HG02642 (cell line): ENCODE data around the gene ADAP1.
"Not testable (repeated sequence)": the region's sequence is repeated elsewhere in the genome, so short reads cannot be mapped to it uniquely, and the experiment has no call there.

Experiments used
- ATAC-seq: cut with Tn5 transposase; IDR thresholded peaks from one replicate; pipeline ENCODE4 v1.9.1; 2021; ENCODE audit warnings: mild to moderate bottlenecking; ENCODE audit not compliant: unreplicated experiment, poor library complexity

Gene ADAP1

DNA sequence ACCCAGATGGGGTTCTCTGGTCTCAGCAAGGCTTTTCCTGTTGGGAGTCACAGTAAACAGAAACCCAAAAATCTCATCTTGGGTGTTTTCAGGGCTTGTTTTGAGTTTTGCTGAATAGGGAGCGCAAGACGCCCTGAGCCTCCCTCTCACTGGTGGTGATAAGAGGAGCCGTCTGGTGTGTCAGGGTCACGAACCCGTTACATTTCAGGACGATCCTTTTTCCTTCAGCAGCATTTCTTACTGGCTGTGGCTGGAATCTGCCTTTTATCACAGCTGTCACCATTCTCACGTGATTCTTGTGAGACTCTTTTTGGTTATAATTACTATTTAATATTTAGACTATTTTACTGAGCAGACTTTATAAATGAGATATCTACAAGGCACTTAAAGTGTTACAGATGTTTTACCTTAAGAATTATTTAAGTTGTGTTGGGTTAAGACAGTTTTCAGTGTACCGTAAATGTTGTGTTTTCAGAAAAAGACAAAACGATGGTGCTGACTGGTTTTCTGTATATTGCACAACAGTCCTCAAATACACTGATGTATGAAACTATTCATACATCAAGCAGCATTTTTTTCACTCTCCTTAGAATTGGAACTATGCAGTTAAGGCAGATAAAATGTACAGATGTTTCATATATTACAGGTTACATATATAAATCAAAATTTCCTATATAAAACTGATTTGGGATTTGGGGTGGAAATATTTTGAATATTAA lies 80.3 kb downstream of the ADAP1 start:
- no peak for ATAC-seq

DNA sequence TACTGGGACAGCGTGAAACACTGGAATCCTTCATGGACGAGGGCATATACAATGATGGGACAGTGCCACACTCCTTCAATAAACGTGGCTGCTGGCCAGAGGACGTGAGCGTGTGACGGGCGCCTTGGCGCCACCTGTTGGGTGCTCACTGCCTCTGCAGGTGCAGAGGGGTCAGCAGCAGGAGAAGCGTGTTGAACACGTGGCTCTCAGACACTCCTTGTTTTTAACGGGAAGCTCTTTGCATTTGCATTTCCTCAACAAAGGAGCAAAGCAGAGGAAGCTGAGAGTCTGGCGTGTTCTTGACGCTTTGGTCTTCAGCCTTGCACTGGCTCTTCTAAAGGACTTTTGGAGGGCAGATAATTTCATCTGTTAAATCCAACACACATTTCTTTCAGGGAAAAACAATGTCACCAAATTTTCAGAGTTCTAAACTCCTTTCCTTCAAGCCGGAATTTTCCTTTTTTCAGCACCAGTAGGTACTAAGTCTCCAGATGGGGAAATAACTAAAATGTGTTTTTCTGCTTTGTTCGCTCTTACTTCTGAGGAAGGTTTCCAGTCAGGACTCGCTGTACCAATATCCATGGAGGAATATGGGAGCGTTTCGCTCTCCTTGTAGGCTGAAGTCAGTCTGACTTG lies 81.0 kb downstream of the ADAP1 start:
- no peak for ATAC-seq

DNA sequence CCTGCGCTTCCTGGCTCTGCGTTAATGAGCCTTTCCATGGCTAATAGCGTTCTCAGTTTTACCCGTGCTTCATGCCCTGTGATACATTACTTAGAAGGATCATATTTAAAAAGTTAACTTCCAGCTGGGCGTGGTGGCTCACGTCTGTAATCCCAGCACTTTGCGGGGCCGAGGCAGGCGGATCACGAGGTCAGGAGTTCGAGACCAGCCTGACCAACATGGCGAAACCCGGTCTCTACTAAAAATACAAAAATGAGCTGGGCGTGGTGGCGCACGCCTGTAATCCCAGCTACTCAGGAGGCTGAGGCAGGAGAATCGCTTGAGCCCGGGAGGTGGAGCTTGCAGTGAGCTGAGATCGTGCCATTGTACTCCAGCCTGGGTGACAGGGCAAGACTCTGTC lies 81.8 kb downstream of the ADAP1 start:
- not testable (repeated sequence) for ATAC-seq

DNA sequence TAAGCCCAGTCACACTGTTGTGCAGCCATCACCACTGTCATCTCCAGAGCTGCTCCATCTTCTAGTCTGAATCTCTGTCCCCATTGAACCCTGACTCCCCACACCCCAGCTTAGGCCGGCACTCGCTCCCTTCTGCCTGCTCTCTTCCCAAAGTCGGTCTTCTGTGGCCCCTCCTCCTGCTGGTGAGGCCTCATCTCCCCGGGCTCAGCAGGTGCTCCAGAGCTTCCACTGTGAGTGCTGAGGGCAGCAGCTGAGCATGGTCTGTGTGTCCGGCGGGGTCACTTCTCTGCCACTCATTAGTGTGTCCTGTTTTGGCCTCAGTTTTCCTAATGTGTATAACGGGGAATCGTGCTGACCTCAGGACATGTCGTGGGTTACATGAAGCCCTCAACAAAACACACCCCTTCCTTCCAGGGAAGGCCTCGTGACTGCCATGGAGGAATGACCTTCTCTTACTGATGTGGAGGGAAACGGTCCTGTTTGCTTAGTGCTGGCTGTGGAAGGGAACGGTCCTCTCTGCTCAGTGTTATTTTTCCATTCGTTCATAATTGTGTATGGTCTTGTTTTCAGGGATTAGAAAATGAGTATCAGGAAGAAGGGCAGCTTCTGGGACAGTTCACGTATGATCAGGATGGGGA lies 82.5 kb downstream of the ADAP1 start:
- no peak for ATAC-seq

DNA sequence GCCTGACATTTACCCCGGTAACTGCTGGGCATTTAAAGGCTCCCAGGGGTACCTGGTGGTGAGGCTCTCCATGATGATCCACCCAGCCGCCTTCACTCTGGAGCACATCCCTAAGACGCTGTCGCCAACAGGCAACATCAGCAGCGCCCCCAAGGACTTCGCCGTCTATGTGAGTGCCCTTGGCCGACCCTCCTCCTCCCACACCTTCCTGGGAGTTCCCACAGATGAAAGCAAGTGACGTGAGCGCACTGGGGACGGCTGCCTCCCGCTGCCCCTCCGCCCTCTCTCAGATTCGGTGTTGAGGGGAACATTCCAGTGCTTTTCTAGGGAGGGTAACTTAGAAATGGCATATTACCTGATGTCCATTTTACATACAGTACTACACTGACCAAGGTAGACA lies 85.1 kb downstream of the ADAP1 start:
- no peak for ATAC-seq

DNA sequence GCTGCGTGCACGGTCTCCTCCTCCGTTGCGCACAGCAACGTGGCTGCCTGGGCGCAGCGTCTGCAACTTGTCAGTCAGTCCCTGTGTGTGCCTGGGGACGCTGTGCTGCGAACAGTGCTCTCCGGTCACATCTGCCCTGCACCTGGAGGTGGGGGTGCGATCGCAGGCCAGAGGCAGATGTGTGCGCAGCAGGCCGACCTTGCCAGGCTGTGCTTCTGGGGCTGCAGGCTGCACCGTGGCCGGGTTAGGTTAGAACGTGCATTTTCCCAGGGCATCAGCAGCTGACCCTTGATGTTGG lies 86.3 kb downstream of the ADAP1 start:
- no peak for ATAC-seq

DNA sequence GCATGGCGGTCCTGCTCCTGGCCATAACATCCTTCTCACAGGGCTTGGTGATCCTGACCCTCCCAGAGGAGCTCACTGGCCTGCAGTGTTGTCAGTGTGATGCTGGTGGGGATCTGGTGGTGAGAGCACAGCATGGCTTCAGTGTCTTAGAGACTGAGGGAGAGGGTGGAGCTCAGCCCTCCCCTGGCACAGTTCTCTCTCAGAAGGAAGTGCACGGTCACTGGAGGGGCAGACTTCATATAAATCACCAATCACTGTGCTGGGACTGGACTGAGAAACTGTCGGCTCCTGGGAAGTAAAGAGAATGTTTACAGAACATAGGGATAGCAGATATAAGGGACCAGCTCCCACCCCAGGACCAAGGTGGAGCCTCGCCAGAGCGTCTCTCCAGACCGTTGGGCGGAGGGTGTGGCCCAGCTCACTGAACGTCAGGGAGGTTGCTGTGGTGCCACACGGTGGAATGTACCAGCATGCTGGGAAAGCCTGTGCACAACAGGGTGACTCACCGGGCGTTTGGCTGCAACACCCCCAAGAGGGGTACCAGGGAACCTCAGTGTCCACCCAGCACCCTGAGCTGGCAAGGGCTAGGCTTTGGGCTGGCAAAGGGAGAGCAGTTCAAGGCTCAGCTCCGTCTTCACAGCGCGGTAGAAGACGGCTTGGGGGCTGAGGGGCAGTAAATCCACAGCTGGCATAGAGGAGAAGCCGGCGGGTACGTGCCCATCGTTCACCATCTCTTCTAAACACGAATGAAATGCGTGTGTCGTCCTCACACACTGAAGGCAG lies 86.9 kb downstream of the ADAP1 start:
- ATAC-seq = no peak

DNA sequence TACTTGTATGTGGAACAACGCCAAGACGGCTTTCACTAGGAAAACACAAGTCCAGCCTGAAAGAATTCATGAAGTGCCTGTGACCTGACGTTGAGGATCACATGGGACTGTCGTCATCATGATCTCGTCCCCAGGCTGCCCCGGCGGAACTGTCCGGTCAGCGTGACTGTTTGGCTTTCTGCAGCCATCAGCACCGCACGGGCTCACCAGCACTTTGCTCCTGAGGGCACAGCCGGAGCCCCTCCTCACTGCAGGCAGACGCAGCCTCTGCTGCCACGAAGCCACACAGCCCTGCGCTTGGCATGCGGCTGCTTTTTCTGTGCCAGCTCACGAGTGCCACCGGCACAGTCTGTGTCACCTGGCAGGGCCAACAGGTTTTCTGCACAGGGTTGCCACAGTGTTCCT lies 87.5 kb downstream of the ADAP1 start:
- ATAC-seq = no peak

DNA sequence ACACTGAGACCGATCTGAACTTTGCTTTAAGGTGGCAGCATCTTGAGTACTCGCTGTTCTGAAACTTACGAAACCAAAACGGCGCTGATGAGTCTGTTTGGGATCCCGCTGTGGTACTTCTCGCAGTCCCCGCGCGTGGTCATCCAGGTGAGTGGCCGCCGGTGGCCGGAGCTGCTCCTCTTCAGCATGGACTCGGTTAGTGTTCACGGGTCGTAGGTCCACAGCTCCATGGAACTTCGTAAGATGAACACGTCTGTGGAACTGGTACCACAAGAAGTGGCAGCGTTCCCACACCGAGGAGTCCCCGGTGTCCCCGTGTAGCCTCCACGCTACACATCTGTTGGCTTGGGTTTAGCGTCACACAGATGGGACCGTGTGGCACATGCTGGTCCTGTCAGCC lies 88.6 kb downstream of the ADAP1 start:
- ATAC-seq = no peak

DNA sequence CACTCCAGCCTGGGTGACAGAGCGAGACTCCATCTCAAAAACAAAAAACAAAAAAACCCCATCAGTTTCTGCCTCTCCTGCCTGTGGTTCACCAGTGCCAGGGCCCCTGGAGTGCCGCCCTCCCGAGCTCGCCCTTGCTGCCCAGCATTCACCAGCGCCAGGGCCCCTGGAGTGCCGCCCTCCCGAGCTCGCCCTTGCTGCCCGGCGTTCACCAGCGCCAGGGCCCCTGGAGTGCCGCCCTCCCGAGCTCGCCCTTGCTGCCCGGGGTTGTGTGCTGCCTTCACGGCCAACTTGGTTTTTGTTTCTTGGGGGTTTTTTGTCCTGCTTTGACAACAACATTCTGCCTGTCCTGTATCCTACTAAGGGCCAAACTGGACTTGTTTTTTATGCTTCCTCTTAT lies 91.4 kb downstream of the ADAP1 start:
- ATAC-seq = no peak

DNA sequence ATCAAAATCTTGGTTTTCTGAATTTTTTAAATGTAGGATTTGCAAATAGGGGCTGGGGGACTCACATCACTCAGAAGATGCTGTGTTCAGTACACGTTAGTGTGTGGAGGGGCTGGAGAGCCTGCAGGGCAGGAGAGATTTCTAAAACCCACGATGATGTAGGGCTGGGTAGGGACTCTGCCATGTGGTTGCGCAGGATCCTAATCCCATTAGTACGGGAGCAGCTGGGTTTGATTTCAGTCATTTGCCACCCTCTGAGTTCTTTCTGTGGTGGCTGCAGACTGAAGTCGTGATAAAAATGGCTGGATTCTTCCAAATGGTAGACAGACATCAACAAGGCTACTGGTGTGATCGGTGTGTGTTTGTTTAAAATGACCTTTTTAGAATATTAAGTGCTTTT lies 92.3 kb downstream of the ADAP1 start:
- ATAC-seq = no peak

DNA sequence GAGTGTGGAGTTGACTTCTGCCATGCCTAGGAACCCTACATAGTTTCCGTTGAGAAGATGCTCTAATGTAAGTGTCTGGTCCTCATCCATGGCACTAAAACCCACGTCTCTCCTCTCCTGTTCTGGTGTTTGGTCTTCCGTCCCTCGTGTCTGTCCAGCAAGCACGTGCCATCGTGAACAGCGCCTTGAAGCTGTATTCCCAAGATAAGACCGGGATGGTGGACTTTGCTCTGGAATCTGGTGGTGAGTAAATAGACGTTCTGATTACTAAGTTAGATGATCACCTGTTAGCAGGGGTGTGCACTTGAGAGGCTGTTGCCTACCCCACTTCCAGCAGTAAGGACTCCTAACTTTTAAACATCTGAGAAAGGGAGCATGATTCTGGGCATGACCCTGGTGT lies 93.3 kb downstream of the ADAP1 start:
- ATAC-seq = no peak

DNA sequence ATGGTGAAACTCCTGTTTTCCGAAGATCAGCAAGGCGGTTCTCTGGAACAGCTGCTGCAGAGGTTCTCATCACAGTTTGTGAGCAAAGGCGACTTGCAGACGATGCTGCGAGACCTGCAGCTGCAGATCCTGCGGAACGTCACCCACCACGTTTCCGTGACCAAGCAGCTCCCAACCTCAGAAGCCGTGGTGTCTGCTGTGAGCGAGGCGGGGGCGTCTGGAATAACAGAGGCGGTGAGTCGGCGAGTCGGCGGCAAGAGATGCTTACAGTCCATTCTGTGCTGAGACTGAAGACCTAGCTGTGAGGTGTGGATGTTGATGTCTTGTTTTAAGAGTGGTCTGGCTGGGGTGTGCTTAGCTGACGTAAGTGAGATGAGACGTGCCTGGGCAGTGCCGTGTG lies 94.3 kb downstream of the ADAP1 start:
- no peak for ATAC-seq

DNA sequence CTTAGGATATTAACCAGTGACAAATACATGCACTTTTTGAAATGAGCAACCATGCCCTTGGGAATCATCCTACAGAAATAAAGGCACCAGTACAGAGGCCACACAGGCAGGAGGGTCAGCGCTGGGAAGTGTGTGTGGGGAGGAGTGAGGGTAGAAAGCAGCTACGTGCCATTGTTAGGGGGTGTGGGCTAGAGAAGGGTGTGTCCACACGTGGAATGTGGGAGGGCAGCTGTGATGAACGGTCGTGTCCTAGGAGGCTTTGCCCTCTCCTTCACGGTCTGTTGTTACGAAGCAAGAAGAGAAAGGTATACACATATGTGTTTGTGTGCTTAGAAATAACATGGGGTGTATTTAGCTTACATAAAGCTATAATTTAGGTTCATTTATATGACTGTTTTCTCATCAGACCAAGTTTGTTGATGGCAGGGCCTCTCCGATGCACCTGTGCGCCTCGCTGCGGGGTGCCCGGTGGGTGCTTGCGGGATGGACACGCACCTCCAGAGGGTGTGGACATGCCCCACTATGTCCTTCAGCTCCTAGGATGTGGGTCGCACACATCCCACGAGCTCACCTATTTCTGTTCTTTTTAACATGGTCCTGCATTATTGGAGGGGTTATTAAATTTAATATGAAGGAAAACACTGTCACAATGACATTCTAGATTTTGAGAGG lies 95.0 kb downstream of the ADAP1 start:
- no peak for ATAC-seq

DNA sequence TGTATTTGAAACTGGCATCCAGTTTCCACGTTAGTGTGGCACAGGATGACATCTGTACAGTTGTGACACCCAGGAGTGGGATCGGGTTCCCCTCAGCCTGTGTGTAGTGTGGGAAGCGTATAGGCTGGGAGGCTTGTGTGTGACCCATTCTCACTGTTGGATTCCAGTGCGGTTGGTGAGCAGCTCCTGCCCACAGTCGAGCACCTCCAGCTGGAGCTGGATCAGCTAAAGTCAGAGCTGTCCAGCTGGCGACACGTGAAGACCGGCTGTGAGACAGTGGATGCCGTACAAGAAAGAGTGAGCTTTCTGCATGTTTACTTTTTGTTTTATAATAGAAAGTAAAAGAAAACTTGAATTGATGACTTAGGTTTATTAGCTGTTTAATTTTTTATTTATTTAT lies 96.8 kb downstream of the ADAP1 start:
- ATAC-seq = no peak

DNA sequence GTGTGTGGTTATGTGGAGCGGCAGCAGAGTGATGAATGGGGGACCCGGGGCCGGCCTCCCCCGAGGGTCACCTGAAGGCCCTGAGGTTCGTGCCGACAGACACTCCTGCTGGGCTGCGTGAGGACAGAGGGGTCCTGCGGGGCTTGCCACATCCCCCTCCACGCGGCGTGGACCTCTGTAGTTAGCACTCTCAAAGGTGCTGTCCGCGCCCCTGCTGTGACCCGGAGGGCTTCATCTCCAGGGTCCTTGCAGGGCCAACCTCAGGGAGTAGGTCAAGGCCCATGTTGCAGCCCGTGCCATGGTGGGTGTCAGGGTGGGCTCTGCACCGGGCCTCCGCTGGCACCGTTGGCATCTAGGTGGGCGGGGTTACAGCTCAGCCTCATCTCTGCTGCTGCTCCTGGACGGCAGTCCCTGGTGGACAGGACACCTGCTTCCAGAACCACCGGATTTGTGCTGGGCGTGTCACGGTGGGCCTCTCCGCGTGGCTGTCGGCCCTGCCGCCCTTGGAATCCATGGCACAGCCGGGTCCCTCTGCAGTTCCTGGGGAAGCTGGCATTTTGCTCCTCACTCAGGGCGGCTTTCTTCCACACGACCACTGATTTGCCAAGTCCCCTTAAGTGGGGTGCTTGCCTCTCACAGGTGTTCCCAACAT lies 97.9 kb downstream of the ADAP1 start:
- no peak for ATAC-seq

DNA sequence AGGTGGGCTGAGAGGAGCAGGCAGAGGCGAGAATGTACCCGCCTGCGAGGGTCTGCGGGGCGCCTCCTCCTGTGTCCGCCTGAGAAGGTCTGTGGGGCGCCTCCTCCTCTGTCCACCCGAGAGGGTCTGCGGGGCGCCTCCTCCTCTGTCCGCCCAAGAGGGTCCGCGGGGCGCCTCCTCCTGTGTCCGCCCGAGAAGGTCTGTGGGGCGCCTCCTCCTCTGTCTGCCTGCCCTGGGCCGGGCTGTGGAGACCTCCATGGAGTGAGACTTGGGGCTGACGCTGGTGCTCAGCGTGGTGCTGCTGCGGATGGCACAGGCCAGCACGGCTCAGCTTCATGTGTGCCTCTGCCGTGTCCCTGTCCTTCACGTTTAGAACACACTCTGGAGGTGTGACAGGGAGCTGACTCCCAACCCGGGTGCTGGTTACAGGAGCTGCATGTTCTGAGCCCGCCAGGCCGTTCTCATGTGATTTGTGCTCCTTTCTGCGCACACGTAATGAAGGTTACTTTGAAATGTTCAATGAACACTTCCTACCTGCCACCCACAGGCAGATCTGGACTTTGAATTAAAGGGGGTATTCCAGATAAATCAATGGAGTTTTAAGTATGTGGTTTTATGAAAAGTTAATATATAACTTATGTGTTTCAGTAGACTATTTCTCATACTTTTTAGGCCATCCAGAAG lies 98.7 kb downstream of the ADAP1 start:
- no peak for ATAC-seq

DNA sequence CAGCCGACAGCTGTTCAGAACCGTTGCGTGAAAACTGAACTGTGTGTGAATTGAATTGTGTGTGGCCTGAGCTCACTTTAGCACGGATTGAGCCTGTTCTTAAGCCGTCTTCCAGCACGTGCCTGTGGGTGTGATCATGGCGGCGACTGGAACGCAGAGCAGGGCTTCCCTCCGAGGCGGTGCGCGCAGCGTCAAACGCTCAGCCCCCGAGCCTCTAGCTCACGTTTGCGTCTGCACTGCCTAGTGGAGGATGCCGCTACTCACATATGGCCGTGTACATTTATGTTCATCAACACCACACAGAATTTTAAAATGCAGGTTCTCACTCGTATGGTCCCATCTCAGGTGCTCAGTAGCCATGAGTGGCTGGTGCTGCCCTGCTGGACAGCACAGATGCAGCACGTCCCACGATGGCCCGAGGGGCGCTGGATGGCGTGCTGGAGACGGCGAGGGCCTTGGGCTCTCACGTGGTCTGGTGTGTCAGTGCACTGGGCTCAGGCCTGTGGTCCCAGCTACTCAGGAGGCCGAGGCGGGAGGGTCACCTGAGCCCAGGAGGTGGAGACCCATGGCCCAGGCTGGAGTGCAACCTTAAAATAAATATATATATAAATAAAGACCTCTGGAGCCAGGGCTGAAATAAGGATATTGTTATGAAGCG lies 100.2 kb downstream of the ADAP1 start:
- ATAC-seq = no peak
